ENCODE measurements around the gene SETSIP. TPM values are rescaled to one million over a fixed set of nuclear protein-coding genes. Genes with fewer than 3 reads are reported as not detected.

SETSIP gene
- total and polyA plus RNA-seq, 2 of the 8 experiments (the other 6 are each of a cell fraction or from before 2014, with no cell fraction given), result 0.14 TPM; not detected in 1

DNA sequence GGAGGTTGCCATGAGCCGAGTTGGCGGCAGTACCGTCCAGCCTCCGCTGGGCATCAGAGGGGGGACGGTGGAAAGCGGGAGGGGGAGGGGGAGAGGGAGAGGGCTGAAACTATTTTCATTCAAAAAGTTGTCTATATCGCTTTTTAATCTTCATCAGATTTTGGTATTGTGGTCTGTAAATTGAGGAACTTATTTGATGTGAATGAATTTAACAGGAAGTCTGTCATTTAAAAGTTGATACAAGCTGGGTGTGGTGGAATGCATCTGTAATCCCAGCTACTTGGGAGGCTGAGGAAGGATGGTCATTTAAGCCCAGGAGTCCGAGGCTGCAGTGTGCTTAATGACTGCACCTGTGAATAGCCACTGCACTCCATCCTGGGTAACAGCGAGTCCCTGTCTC is 48.4 kb downstream of the SETSIP start:
- no peak overlapping the region for H3K23ac ChIP-seq (ENCODE audit: insufficient read length)
- no peaks in the 10 kb centered on the region for H3K79me1 ChIP-seq (ENCODE audit: low read depth, low read length)
- no peak overlapping the region for H3K4ac ChIP-seq (replicated peaks; ENCODE audit: insufficient read length, low read depth, low read length)
- no peak overlapping the region for H4K8ac ChIP-seq (ENCODE audit: extremely low read depth, insufficient read depth, low read length)
- H2AFZ ChIP-seq (ENCODE audit: low read length), result no peak overlapping the region
- H2BK20ac ChIP-seq (ENCODE audit: low read length), result no peak overlapping the region
- H3K27ac ChIP-seq (ENCODE audit: low read depth, low read length), result no peak overlapping the region
- H2AK5ac ChIP-seq (ENCODE audit: low read depth, low read length), result no peak overlapping the region
- no peak overlapping the region for H2BK15ac ChIP-seq (ENCODE audit: low read length)
- no peak for FAIRE-seq
- H3K9ac ChIP-seq (replicated peaks in 1 of 4; ENCODE audit: extremely low read depth in 1 of 4, low read depth in 3 of 4, low read length in 3 of 4), result no peak overlapping the region
- ChIA-PET POLR2A (ENCODE audit: partially characterized antibody) (no interaction called here), CTCF (ENCODE audit: partially characterized antibody) (no interaction called here)
- DNase-seq (ENCODE audit: low read depth in 1 of 2, low spot score in 2 of 2), result no peak
- H4K5ac ChIP-seq (ENCODE audit: insufficient read length, low read depth, low read length), result no peak overlapping the region
- no peak overlapping the region for H2BK120ac ChIP-seq (replicated peaks; ENCODE audit: low read depth, low read length)
- peaks cover 9% of the 10 kb centered on the region; the same call in 1 of the 2 replicates for H3K23me2 ChIP-seq (ENCODE audit: low read depth, low read length)
- no peaks in the 10 kb centered on the region for H3K79me2 ChIP-seq (ENCODE audit: control insufficient read depth in 1 of 2, insufficient read depth in 2 of 2, low read length in 2 of 2)
- no peaks in the 10 kb centered on the region for H3K36me3 ChIP-seq (ENCODE audit: control insufficient read depth in 2 of 4, insufficient read depth in 4 of 4, low read length in 3 of 4)
- H3K4me3 ChIP-seq (ENCODE audit: extremely low read depth in 1 of 4, insufficient read depth in 2 of 4, low read depth in 3 of 4, low read length in 4 of 4), result no peak overlapping the region
- H3K9me3 ChIP-seq (ENCODE audit: insufficient read depth in 2 of 2, low read depth in 1 of 2, low read length in 1 of 2), result peaks cover 0 to 5% of the 10 kb centered on the region in 2 experiments; a peak in 1 of 4 replicates
- 93% methylated on average over 5 of the region's 9 CpGs; no CpG with 5 or more reads in 1 of the 2 experiments for WGBS, 2 experiments (ENCODE audit: extremely low coverage in 1 of 2, insufficient coverage in 1 of 2, insufficient read length in 1 of 2, insufficient replicate concordance in 2 of 2, low coverage in 1 of 2, low lambda C conversion rate in 2 of 2, missing lambda C conversion rate in 1 of 2)
- H3K4me2 ChIP-seq (ENCODE audit: insufficient read depth in 1 of 2, low read depth in 2 of 2, low read length in 2 of 2), result no peak overlapping the region
- H2BK5ac ChIP-seq (ENCODE audit: low read depth, low read length), result no peak overlapping the region
- no peak overlapping the region for H3K56ac ChIP-seq (replicated peaks; ENCODE audit: insufficient read length, low read depth, low read length)
- no peaks in the 10 kb centered on the region for H4K20me1 ChIP-seq (replicated peaks in 1 of 2; ENCODE audit: control insufficient read depth in 1 of 2, insufficient read depth in 2 of 2, low read length in 2 of 2)
- H3K14ac ChIP-seq (ENCODE audit: insufficient read length), result no peak overlapping the region
- peaks cover 0 to 9% (median 7%) of the 10 kb centered on the region in 4 experiments; a peak in 5 of 7 replicates for H3K27me3 ChIP-seq (replicated peaks in 1 of 4; ENCODE audit: control insufficient read depth in 3 of 4, extremely low read depth in 1 of 4, insufficient read depth in 3 of 4, low read length in 3 of 4)
- H2BK12ac ChIP-seq (ENCODE audit: low read depth, low read length), result no peak overlapping the region
- H3K18ac ChIP-seq (ENCODE audit: extremely low read depth, low read length), result no peak overlapping the region
- no peak overlapping the region for H4K91ac ChIP-seq (replicated peaks; ENCODE audit: insufficient read length, low read length)
- peaks cover 3 to 7% (median 4%) of the 10 kb centered on the region in 4 experiments for H3K4me1 ChIP-seq (replicated peaks in 1 of 4; ENCODE audit: control insufficient read depth in 3 of 4, insufficient read depth in 4 of 4, low read length in 3 of 4)
- TF ChIP-seq SP1 (IDR thresholded peaks at IDR 0.05; ENCODE audit: low read depth, low read length), result no peak

Measured in H1 (cell line).